HCT116 (cell line): Measurements from ENCODE around the gene SF3B4. TPM values are rescaled to one million over a fixed set of nuclear protein-coding genes. Genes with fewer than 3 reads are reported as not detected.

Source experiments
- ATAC-seq: fragments of 200-7000 bp; cut with Tn5 transposase; 2 replicates; pipeline ENCODE4 v1.9.1; 2020; ENCODE audit warnings: mild to moderate bottlenecking, moderate library complexity
- BruUV-seq: library from RNA; stranded (reverse); fragments of 400-500 nt; replicated peaks from 2 replicates; lab custom pipeline; 2021; lab: Mats Ljungman, UMichigan
- CTCF ChIA-PET: fragments of 300-600 bp; sonication (Branson Sonifier 250); formaldehyde crosslinking; loops from one replicate; lab custom pipeline; 2021; ENCODE audit warnings: antibody characterized with exemption; lab: Charles Lee
- POLR2A ChIA-PET: fragments of 300-600, 350-600 bp; sonication (Branson Sonifier 250); formaldehyde crosslinking; loops from one replicate; lab custom pipeline; 2021; ENCODE audit warnings: antibody characterized with exemption; lab: Charles Lee
- RAD21 ChIA-PET, 2 experiments: fragments of 300-600 bp; sonication (Branson Sonifier 250); formaldehyde crosslinking; loops; one replicate each; lab custom pipeline; 2023; ENCODE audit warnings: low total read pairs in 2 of 2; ENCODE audit not compliant: uncharacterized antibody in 2 of 2, unreplicated experiment in 2 of 2, low non-redundant PET in 1 of 2; lab: Charles Lee
- DNase-seq: peaks from one replicate; pipeline ENCODE4 v3.0.0-alpha.2; 2010; ENCODE audit warnings: low read depth, low spot score
- H2AFZ ChIP-seq: fragments of 200-600 bp; shearing (Covaris generic), sonication (generic); 2 replicates; pipeline ENCODE4 v1.6.1; 2017; ENCODE audit warnings: low read depth, mixed run types, mixed read lengths, antibody characterized with exemption, low read length; ENCODE audit not compliant: poor library complexity, severe bottlenecking
- H3K27ac ChIP-seq: 2 replicates; pipeline ENCODE4 v1.5.1; 2012; ENCODE audit warnings: low read depth, low read length
- H3K27me3 ChIP-seq: fragments of 200-600 bp; sonication (generic); 2 replicates; pipeline ENCODE4 v1.6.1; 2016; ENCODE audit warnings: mixed run types, low read length, mixed read lengths; ENCODE audit not compliant: insufficient read depth
- H3K36me3 ChIP-seq, 2 experiments: fragments of 200-500 bp in 1 of 2; fragments of 200-600 bp in 1 of 2; sonication (Bioruptor generic) in 1 of 2; sonication (generic) in 1 of 2; 2 replicates each; pipeline versions ENCODE4 v1.5.1 to v1.6.1; 2014 to 2016; ENCODE audit warnings: low read length in 2 of 2, inconsistent platforms in 1 of 2, mixed read lengths in 1 of 2, mixed run types in 1 of 2; ENCODE audit not compliant: insufficient read depth in 2 of 2, control insufficient read depth in 1 of 2
- H3K4me1 ChIP-seq, 2 experiments: fragments of 200-600 bp in 1 of 2; sonication (generic) in 1 of 2; 2 replicates each; pipeline versions ENCODE4 v1.5.1 to v1.6.1; 2012 to 2017; ENCODE audit warnings: low read length in 2 of 2, inconsistent platforms in 1 of 2, mild to moderate bottlenecking in 1 of 2, mixed read lengths in 1 of 2, mixed run types in 1 of 2, moderate library complexity in 1 of 2; ENCODE audit not compliant: insufficient read depth in 2 of 2, control insufficient read depth in 1 of 2
- H3K4me2 ChIP-seq: fragments of 200-600 bp; sonication (generic); 2 replicates; pipeline ENCODE4 v1.6.1; 2017; ENCODE audit warnings: mixed run types, low read length, mixed read lengths
- H3K4me3 ChIP-seq, 2 experiments: fragments of 200-600 bp in 1 of 2; sonication (generic) in 1 of 2; replicated peaks in 1 of 2; 2 replicates each; pipeline ENCODE4 v1.5.1; 2011 to 2016; ENCODE audit warnings: low read length in 2 of 2, control low read depth in 1 of 2, low read depth in 1 of 2, mild to moderate bottlenecking in 1 of 2, mixed read lengths in 1 of 2, mixed run types in 1 of 2
- H3K79me2 ChIP-seq: fragments of 200-600 bp; sonication (generic); 2 replicates; pipeline ENCODE4 v1.6.1; 2017; ENCODE audit warnings: mild to moderate bottlenecking, mixed run types, low read length, moderate library complexity, mixed read lengths; ENCODE audit not compliant: insufficient read depth
- H3K9ac ChIP-seq: fragments of 200-600 bp; sonication (generic); 2 replicates; pipeline ENCODE4 v1.6.1; 2016; ENCODE audit warnings: low read length, mixed read lengths
- H3K9me2 ChIP-seq: fragments of 200-600 bp; sonication (generic), shearing (Covaris generic); 2 replicates; pipeline ENCODE4 v1.6.1; 2017; ENCODE audit warnings: mixed run types, mild to moderate bottlenecking, moderate library complexity; ENCODE audit not compliant: insufficient read depth
- H3K9me3 ChIP-seq, 2 experiments: fragments of 200-500 bp in 1 of 2; fragments of 200-600 bp in 1 of 2; sonication (Bioruptor generic) in 1 of 2; sonication (generic) in 1 of 2; 2 replicates each; pipeline ENCODE4 v1.6.1; 2014 to 2017; ENCODE audit warnings: low read length in 2 of 2, mixed read lengths in 2 of 2, inconsistent platforms in 1 of 2, low read depth in 1 of 2, mild to moderate bottlenecking in 1 of 2, mixed run types in 1 of 2, moderate library complexity in 1 of 2; ENCODE audit not compliant: control insufficient read depth in 1 of 2, insufficient read depth in 1 of 2
- H4K20me1 ChIP-seq: fragments of 200-600 bp; sonication (generic), shearing (Covaris generic); 2 replicates; pipeline ENCODE4 v1.6.1; 2017; ENCODE audit warnings: mixed run types, mild to moderate bottlenecking, moderate library complexity; ENCODE audit not compliant: insufficient read depth
- CBX3 ChIP-seq: IDR thresholded peaks from 2 replicates; pipeline ENCODE4 v1.6.1; 2012; ENCODE audit warnings: low read depth
- CEBPB ChIP-seq: IDR thresholded peaks from 2 replicates; pipeline ENCODE4 v1.6.1; 2012; ENCODE audit warnings: low read depth
- EGR1 ChIP-seq: IDR thresholded peaks from 2 replicates; pipeline ENCODE4 v1.6.1; 2012; ENCODE audit warnings: low read depth
- ELF1 ChIP-seq: IDR thresholded peaks from 2 replicates; pipeline ENCODE4 v1.6.1; 2012; ENCODE audit warnings: low read depth, borderline replicate concordance
- EZH2 ChIP-seq: fragments of 200-600 bp; sonication (generic); IDR thresholded peaks from 2 replicates; pipeline ENCODE4 v1.6.1; 2017; ENCODE audit warnings: antibody characterized with exemption, mixed run types
- EZH2phosphoT487 ChIP-seq: fragments of 200-600 bp; IDR thresholded peaks from 2 replicates; pipeline ENCODE4 v1.6.1; 2018; ENCODE audit warnings: antibody characterized with exemption, borderline replicate concordance
- FOSL1 ChIP-seq: IDR thresholded peaks from 2 replicates; pipeline ENCODE4 v1.6.1; 2012; ENCODE audit warnings: low read depth
- POLR2A ChIP-seq: IDR thresholded peaks from 2 replicates; pipeline ENCODE4 v1.7.0; 2011; ENCODE audit warnings: borderline replicate concordance; ENCODE audit not compliant: insufficient read depth, insufficient read length; ENCODE audit errors: extremely low read depth
- SIN3A ChIP-seq: IDR thresholded peaks from 2 replicates; pipeline ENCODE4 v1.6.1; 2012; ENCODE audit warnings: low read depth
- SP1 ChIP-seq: IDR thresholded peaks from 2 replicates; pipeline ENCODE4 v1.6.1; 2012; ENCODE audit warnings: low read depth
- SRF ChIP-seq: IDR thresholded peaks from 2 replicates; pipeline ENCODE4 v1.6.1; 2012; ENCODE audit warnings: low read depth
- YY1 ChIP-seq: IDR thresholded peaks from 2 replicates; pipeline ENCODE4 v1.6.1; 2011; ENCODE audit warnings: low read length, low read depth, moderate library complexity, mild to moderate bottlenecking; ENCODE audit not compliant: insufficient replicate concordance; ENCODE audit errors: extremely low read depth
- ZFX ChIP-seq: fragments of 450-650 bp; IDR thresholded peaks from 2 replicates; pipeline ENCODE4 v1.6.1; 2017
- ZNF274 ChIP-seq: fragments of 200-500 bp; sonication (Bioruptor generic); IDR thresholded peaks from 2 replicates; pipeline ENCODE4 v1.6.1; 2014; ENCODE audit warnings: mild to moderate bottlenecking, low read depth, low read length, inconsistent platforms
- intact Hi-C: fragments of 100-400 bp; cut with micrococcal nuclease; formaldehyde crosslinking; loops from 2 replicates; pipeline ENCODE4 v1.10.0; 2022
- total RNA-seq: library from RNA; stranded (reverse); gene quantifications from one replicate; pipeline ENCODE4 v1.2.1, GENCODE V29; 2021; ENCODE audit not compliant: unreplicated experiment
- TF ChIP-seq, protein P1 (sequence below): IDR thresholded peaks from 2 replicates; pipeline ENCODE4 v1.6.1; 2011; ENCODE audit warnings: mild to moderate bottlenecking, low read length, moderate library complexity; ENCODE audit not compliant: insufficient replicate concordance; ENCODE audit errors: extremely low read depth
- TF ChIP-seq, protein P2 (sequence below): IDR thresholded peaks from 2 replicates; pipeline ENCODE4 v1.6.1; 2012
- TF ChIP-seq, protein P3 (sequence below): IDR thresholded peaks from 2 replicates; pipeline ENCODE4 v1.6.1; 2012; ENCODE audit warnings: low read depth
- TF ChIP-seq, protein P4 (sequence below), 3 experiments: fragments of 200-600 bp in 1 of 3; sonication (generic) in 1 of 3; IDR thresholded peaks in 2 of 3; conservative IDR thresholded peaks in 1 of 3; 2 replicates each; pipeline ENCODE4 v1.5.1; 2012 to 2017; ENCODE audit warnings: low read depth in 2 of 3, low read length in 2 of 3, antibody characterized with exemption in 1 of 3, borderline replicate concordance in 1 of 3, control low read depth in 1 of 3, mild to moderate bottlenecking in 1 of 3, mixed read lengths in 1 of 3, mixed run types in 1 of 3, moderate library complexity in 1 of 3; ENCODE audit not compliant: insufficient read depth in 1 of 3
- TF ChIP-seq, protein P5 (sequence below): IDR thresholded peaks from 2 replicates; pipeline ENCODE4 v1.6.1; 2012

SF3B4 gene
- total RNA-seq, 1 experiment from 2014 or later: 88.5 TPM

DNA sequence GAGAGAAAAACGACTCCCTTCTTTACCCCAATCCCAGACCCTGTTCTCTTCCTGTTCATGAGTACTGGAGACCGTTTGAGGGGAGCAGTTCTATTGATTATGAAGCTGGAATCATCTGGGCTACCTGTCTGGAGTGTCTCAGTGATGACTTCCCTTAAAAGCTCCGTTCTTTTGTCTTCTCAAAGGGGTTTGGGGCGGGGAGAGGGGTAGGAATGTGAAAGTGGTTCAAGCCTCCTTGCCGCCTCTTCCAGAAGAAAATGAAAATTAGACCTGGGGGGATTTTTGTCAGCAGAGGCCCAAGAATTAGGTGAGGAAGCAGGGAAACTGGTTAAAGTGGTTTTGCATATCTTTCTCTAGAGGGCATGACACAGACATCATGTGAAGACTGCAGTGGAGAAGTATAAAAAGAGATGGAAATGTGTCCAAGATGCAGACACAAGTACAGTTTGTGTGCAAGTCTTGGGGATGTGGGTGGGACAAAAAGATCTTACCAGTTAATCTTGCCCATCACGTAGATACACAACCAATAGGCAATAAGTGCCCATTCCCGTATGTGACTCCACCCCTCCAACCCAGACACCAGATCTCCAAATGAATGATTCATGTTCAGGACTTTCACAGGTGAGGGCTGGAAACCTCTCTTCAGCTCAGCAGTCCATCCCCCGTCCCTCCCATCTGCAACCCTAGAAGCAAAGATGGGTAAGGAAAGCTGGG is 9.5 kb upstream of the SF3B4 start:
- POLR2A ChIA-PET: interaction anchor here (0.9 to 4.2 kb wide), 3 partner anchors 8 to 93 kb away, joined by 3 to 43 read pairs (median 23); a partner anchor contains a TSS
- Histone ChIP-seq H3K9me2 (no peaks in the 10 kb centered on the region), H4K20me1 (no peaks in the 10 kb centered on the region), H3K4me2 (peak overlapping the region; percentile 90), H3K9me3 (no peaks in the 10 kb centered on the region), H3K4me1 (peaks cover 39 to 63% of the 10 kb centered on the region in 2 experiments), H3K9ac (peak overlapping the region; percentile 67), H3K27ac (peak overlapping the region; percentile 89), H3K27me3 (no peaks in the 10 kb centered on the region), H2AFZ (no peak overlapping the region), H3K4me3 (peak overlapping the region; percentile 64 to 66), H3K36me3 (no peaks in the 10 kb centered on the region), H3K79me2 (no peaks in the 10 kb centered on the region)
- peak; percentile 74 for ATAC-seq
- intact Hi-C loops: loop anchor here (5.0 kb wide), 1 partner anchor 75 kb away; the partner anchor contains the start of gene OTUD7B
- RAD21 ChIA-PET: no interaction called here
- CTCF ChIA-PET: interaction anchor here (1.7 kb wide), 1 partner anchor 250 kb away, joined by 8 read pairs; no protein-coding TSS in a partner anchor
- BruUV-seq: no TSS peak
- peak; percentile 91 for DNase-seq
- TF ChIP-seq POLR2A (peak; percentile 83), CBX3 (no peak), EGR1 (no peak), FOSL1 (peak; percentile 37; the same call in 1 of the 2 replicates), EZH2 (no peak), SP1 (peak; percentile 77), CEBPB (no peak), ELF1 (no peak), SRF (no peak; the same call in 1 of the 2 replicates), ZNF274 (no peak), YY1 (no peak), ZFX (no peak), EZH2phosphoT487 (no peak), SIN3A (peak; percentile 48; the same call in 1 of the 2 replicates)
- TF ChIP-seq, protein P1, sequence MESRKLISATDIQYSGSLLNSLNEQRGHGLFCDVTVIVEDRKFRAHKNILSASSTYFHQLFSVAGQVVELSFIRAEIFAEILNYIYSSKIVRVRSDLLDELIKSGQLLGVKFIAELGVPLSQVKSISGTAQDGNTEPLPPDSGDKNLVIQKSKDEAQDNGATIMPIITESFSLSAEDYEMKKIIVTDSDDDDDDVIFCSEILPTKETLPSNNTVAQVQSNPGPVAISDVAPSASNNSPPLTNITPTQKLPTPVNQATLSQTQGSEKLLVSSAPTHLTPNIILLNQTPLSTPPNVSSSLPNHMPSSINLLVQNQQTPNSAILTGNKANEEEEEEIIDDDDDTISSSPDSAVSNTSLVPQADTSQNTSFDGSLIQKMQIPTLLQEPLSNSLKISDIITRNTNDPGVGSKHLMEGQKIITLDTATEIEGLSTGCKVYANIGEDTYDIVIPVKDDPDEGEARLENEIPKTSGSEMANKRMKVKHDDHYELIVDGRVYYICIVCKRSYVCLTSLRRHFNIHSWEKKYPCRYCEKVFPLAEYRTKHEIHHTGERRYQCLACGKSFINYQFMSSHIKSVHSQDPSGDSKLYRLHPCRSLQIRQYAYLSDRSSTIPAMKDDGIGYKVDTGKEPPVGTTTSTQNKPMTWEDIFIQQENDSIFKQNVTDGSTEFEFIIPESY: no peak
- TF ChIP-seq, protein P2, sequence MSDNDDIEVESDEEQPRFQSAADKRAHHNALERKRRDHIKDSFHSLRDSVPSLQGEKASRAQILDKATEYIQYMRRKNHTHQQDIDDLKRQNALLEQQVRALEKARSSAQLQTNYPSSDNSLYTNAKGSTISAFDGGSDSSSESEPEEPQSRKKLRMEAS: peak; percentile 21; the same call in 1 of the 2 replicates
- TF ChIP-seq, protein P3, sequence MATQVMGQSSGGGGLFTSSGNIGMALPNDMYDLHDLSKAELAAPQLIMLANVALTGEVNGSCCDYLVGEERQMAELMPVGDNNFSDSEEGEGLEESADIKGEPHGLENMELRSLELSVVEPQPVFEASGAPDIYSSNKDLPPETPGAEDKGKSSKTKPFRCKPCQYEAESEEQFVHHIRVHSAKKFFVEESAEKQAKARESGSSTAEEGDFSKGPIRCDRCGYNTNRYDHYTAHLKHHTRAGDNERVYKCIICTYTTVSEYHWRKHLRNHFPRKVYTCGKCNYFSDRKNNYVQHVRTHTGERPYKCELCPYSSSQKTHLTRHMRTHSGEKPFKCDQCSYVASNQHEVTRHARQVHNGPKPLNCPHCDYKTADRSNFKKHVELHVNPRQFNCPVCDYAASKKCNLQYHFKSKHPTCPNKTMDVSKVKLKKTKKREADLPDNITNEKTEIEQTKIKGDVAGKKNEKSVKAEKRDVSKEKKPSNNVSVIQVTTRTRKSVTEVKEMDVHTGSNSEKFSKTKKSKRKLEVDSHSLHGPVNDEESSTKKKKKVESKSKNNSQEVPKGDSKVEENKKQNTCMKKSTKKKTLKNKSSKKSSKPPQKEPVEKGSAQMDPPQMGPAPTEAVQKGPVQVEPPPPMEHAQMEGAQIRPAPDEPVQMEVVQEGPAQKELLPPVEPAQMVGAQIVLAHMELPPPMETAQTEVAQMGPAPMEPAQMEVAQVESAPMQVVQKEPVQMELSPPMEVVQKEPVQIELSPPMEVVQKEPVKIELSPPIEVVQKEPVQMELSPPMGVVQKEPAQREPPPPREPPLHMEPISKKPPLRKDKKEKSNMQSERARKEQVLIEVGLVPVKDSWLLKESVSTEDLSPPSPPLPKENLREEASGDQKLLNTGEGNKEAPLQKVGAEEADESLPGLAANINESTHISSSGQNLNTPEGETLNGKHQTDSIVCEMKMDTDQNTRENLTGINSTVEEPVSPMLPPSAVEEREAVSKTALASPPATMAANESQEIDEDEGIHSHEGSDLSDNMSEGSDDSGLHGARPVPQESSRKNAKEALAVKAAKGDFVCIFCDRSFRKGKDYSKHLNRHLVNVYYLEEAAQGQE: no peak
- TF ChIP-seq, protein P4, sequence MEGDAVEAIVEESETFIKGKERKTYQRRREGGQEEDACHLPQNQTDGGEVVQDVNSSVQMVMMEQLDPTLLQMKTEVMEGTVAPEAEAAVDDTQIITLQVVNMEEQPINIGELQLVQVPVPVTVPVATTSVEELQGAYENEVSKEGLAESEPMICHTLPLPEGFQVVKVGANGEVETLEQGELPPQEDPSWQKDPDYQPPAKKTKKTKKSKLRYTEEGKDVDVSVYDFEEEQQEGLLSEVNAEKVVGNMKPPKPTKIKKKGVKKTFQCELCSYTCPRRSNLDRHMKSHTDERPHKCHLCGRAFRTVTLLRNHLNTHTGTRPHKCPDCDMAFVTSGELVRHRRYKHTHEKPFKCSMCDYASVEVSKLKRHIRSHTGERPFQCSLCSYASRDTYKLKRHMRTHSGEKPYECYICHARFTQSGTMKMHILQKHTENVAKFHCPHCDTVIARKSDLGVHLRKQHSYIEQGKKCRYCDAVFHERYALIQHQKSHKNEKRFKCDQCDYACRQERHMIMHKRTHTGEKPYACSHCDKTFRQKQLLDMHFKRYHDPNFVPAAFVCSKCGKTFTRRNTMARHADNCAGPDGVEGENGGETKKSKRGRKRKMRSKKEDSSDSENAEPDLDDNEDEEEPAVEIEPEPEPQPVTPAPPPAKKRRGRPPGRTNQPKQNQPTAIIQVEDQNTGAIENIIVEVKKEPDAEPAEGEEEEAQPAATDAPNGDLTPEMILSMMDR (IDR thresholded peaks at IDR 0.05 in 2 of 3, conservative IDR thresholded peaks at IDR 0.05 in 1 of 3; ENCODE audit: borderline replicate concordance in 1 of 3, insufficient read depth in 1 of 3, low read depth in 2 of 3, low read length in 2 of 3): no peak
- TF ChIP-seq, protein P5, sequence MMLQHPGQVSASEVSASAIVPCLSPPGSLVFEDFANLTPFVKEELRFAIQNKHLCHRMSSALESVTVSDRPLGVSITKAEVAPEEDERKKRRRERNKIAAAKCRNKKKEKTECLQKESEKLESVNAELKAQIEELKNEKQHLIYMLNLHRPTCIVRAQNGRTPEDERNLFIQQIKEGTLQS: no peak
